ENCODE data around the gene TMEM33.
A peak's percentile ranks its signal among the peaks of the same experiment; 100 is the strongest.

Gene TMEM33

GRCh38 chr4:41990365-41991111 lies 55.3 kb downstream of the TMEM33 start, which contains the start of gene SLC30A9 (continued):
- TF ChIP-seq, protein P1, sequence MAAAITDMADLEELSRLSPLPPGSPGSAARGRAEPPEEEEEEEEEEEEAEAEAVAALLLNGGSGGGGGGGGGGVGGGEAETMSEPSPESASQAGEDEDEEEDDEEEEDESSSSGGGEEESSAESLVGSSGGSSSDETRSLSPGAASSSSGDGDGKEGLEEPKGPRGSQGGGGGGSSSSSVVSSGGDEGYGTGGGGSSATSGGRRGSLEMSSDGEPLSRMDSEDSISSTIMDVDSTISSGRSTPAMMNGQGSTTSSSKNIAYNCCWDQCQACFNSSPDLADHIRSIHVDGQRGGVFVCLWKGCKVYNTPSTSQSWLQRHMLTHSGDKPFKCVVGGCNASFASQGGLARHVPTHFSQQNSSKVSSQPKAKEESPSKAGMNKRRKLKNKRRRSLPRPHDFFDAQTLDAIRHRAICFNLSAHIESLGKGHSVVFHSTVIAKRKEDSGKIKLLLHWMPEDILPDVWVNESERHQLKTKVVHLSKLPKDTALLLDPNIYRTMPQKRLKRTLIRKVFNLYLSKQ (tag by site-specific recombination; IDR thresholded peaks at IDR 0.05; ENCODE audit: borderline replicate concordance), result no peak
- TF ChIP-seq ZFP41 (tag by site-specific recombination; IDR thresholded peaks at IDR 0.05; ENCODE audit: borderline replicate concordance) (no peak), RBAK (tag by site-specific recombination; IDR thresholded peaks at IDR 0.05) (no peak), SETDB1 (IDR thresholded peaks at IDR 0.05; ENCODE audit: insufficient read length, low read length) (no peak), ZNF169 (tag by site-specific recombination; IDR thresholded peaks at IDR 0.05) (no peak), ZNF658 (tag by site-specific recombination; IDR thresholded peaks at IDR 0.05) (no peak), ZNF785 (tag by site-specific recombination; IDR thresholded peaks at IDR 0.05) (no peak), ZNF23 (tag by site-specific recombination; IDR thresholded peaks at IDR 0.05; ENCODE audit: borderline replicate concordance) (no peak), ZNF747 (tag by site-specific recombination; IDR thresholded peaks at IDR 0.05) (no peak), ZNF214 (tag by site-specific recombination; IDR thresholded peaks at IDR 0.05; ENCODE audit: borderline replicate concordance) (no peak), HOXD13 (CRISPR knock-in tag; IDR thresholded peaks at IDR 0.05; ENCODE audit: borderline replicate concordance) (no peak), ZNF777 (tag by site-specific recombination; IDR thresholded peaks at IDR 0.05; ENCODE audit: borderline replicate concordance) (no peak), MEIS1 (CRISPR knock-in tag; IDR thresholded peaks at IDR 0.05; ENCODE audit: borderline replicate concordance) (no peak), ZNF704 (tag by site-specific recombination; IDR thresholded peaks at IDR 0.05) (no peak), ZBTB44 (tag by site-specific recombination; IDR thresholded peaks at IDR 0.05) (no peak), PBX3 (CRISPR knock-in tag; IDR thresholded peaks at IDR 0.05) (no peak), ZNF48 (tag by site-specific recombination; IDR thresholded peaks at IDR 0.05) (no peak), KLF10 (tag by site-specific recombination; IDR thresholded peaks at IDR 0.05) (no peak), ZNF184 (tag by site-specific recombination; IDR thresholded peaks at IDR 0.05) (no peak), ZNF416 (tag by site-specific recombination; IDR thresholded peaks at IDR 0.05) (no peak), KLF17 (tag by site-specific recombination; IDR thresholded peaks at IDR 0.05) (no peak), ZXDB (tag by site-specific recombination; IDR thresholded peaks at IDR 0.05) (peak; percentile 51; the same call in 1 of the 2 replicates), ZNF768 (tag by site-specific recombination; IDR thresholded peaks at IDR 0.05) (no peak), CTCF (tag by site-specific recombination; IDR thresholded peaks at IDR 0.05) (peak; percentile 61), OVOL3 (tag by site-specific recombination; IDR thresholded peaks at IDR 0.05) (no peak), ZNF341 (tag by site-specific recombination; IDR thresholded peaks at IDR 0.05; ENCODE audit: low read depth) (no peak), ZNF354C (tag by site-specific recombination; IDR thresholded peaks at IDR 0.05; ENCODE audit: borderline replicate concordance, low read depth) (no peak)
- TF ChIP-seq, protein P2, sequence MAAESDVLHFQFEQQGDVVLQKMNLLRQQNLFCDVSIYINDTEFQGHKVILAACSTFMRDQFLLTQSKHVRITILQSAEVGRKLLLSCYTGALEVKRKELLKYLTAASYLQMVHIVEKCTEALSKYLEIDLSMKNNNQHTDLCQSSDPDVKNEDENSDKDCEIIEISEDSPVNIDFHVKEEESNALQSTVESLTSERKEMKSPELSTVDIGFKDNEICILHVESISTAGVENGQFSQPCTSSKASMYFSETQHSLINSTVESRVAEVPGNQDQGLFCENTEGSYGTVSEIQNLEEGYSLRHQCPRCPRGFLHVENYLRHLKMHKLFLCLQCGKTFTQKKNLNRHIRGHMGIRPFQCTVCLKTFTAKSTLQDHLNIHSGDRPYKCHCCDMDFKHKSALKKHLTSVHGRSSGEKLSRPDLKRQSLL (tag by site-specific recombination; IDR thresholded peaks at IDR 0.05), result no peak
- TF ChIP-seq, protein P3, sequence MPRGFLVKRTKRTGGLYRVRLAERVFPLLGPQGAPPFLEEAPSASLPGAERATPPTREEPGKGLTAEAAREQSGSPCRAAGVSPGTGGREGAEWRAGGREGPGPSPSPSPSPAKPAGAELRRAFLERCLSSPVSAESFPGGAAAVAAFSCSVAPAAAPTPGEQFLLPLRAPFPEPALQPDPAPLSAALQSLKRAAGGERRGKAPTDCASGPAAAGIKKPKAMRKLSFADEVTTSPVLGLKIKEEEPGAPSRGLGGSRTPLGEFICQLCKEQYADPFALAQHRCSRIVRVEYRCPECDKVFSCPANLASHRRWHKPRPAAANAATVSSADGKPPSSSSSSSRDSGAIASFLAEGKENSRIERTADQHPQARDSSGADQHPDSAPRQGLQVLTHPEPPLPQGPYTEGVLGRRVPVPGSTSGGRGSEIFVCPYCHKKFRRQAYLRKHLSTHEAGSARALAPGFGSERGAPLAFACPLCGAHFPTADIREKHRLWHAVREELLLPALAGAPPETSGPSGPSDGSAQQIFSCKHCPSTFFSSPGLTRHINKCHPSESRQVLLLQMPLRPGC (tag by site-specific recombination; IDR thresholded peaks at IDR 0.05), result no peak
